ENCODE measurements around the gene P2RY8. TPM values are rescaled to one million over a fixed set of nuclear protein-coding genes. Genes with fewer than 3 reads are reported as not detected.

The P2RY8 gene
- 1 to 10 TPM in 3 of 4 donors, under 1 TPM in 1; 0.81 to 2.7 (median 1.8) TPM for total RNA-seq

- WGBS, 2 donors (ENCODE audit: low coverage in 1 of 2), result 62 to 69% methylated on average over 9 to 22 of the region's 27 CpGs
- TF ChIP-seq POLR2AphosphoS5 (IDR thresholded peaks at IDR 0.05) (no peak), EP300 (IDR thresholded peaks at IDR 0.05) (no peak), POLR2A (IDR thresholded peaks at IDR 0.05) (no peak), CTCF (IDR thresholded peaks at IDR 0.05) (no peak)
- H3K9me3 ChIP-seq, result no peaks in the 10 kb centered on the region
- H3K27me3 ChIP-seq, result peaks cover 12% of the 10 kb centered on the region
- H3K27ac ChIP-seq, result peak within 1 kb of the TSS in 3 of 4 donors; percentile 11 to 52 (median 51)
- H3K4me1 ChIP-seq, result no peaks in the 10 kb centered on the region
- H3K4me3 ChIP-seq, result peak within 1 kb of the TSS; percentile 13 to 40
- no peaks in the 10 kb centered on the region for H3K36me3 ChIP-seq
- ATAC-seq, result peak; percentile 70
Observed at GRCh38 chrX:1537031-1537715, at the start of gene P2RY8. P2RY8 (minus strand) TSS chrX:1537185; CDS start chrX:1466558, 70,627 bp downstream.

GRCh38 chrX:1584237-1585011 lies 47.4 kb upstream of the P2RY8 start:
- no peaks in the 10 kb centered on the region for H3K9me3 ChIP-seq
- no peaks in the 10 kb centered on the region for H3K36me3 ChIP-seq
- H3K4me1 ChIP-seq, result no peaks in the 10 kb centered on the region
- H3K27me3 ChIP-seq, result peaks cover 4% of the 10 kb centered on the region
- no peak overlapping the region for H3K27ac ChIP-seq
- 100% methylated on average over 1 to 3 of the region's 8 CpGs for WGBS, 2 donors (ENCODE audit: low coverage in 1 of 2)
- no peak for TF ChIP-seq POLR2A (IDR thresholded peaks at IDR 0.05)
- no peak for TF ChIP-seq EP300 (IDR thresholded peaks at IDR 0.05)
- no peak for TF ChIP-seq POLR2AphosphoS5 (IDR thresholded peaks at IDR 0.05)
- no peak for TF ChIP-seq CTCF (IDR thresholded peaks at IDR 0.05)
- no peak for ATAC-seq
- no peak overlapping the region for H3K4me3 ChIP-seq

- no peak for TF ChIP-seq CTCF (IDR thresholded peaks at IDR 0.05)
- no peak for TF ChIP-seq POLR2A (IDR thresholded peaks at IDR 0.05)
- TF ChIP-seq POLR2AphosphoS5 (IDR thresholded peaks at IDR 0.05), result no peak
- TF ChIP-seq EP300 (IDR thresholded peaks at IDR 0.05), result no peak
- no peaks in the 10 kb centered on the region for H3K4me1 ChIP-seq
- 49 to 59% methylated on average over 14 to 24 of the region's 27 CpGs for WGBS, 2 donors (ENCODE audit: low coverage in 1 of 2)
- peaks cover 4% of the 10 kb centered on the region for H3K27me3 ChIP-seq
- H3K4me3 ChIP-seq, result no peak overlapping the region
- H3K9me3 ChIP-seq, result no peaks in the 10 kb centered on the region
- no peak for ATAC-seq
- H3K36me3 ChIP-seq, result no peaks in the 10 kb centered on the region
- H3K27ac ChIP-seq, result no peak overlapping the region
Observed at GRCh38 chrX:1582686-1583437, 45.9 kb upstream of the P2RY8 start.

GRCh38 chrX:1581132-1581531 lies 44.1 kb upstream of the P2RY8 start:
- peaks cover 4% of the 10 kb centered on the region for H3K27me3 ChIP-seq

More at GRCh38 chrX:1581132-1581531, 44.1 kb upstream of the P2RY8 start:
- no peak overlapping the region for H3K4me3 ChIP-seq
- H3K36me3 ChIP-seq, result no peaks in the 10 kb centered on the region
- ATAC-seq, result no peak
- no peaks in the 10 kb centered on the region for H3K9me3 ChIP-seq
- 23 to 44% methylated on average over 4 of the region's 4 CpGs for WGBS, 2 donors (ENCODE audit: low coverage in 1 of 2)
- no peaks in the 10 kb centered on the region for H3K4me1 ChIP-seq
- no peak overlapping the region for H3K27ac ChIP-seq
- TF ChIP-seq CTCF (IDR thresholded peaks at IDR 0.05) (peak; percentile 59 to 80 (median 68)), POLR2A (IDR thresholded peaks at IDR 0.05) (no peak)

Measured in gastroesophageal sphincter (tissue), 4 donors.